ENCODE data around the gene OBP2B.
"Not testable (repeated sequence)": the region's sequence is repeated elsewhere in the genome, so short reads cannot be mapped to it uniquely, and the experiment has no call there.

The OBP2B gene

GRCh38 chr9:133224762-133225161 lies 15.7 kb upstream of the OBP2B start:
- DNase-seq (ENCODE audit: low read depth, low spot score): no peak
- Histone ChIP-seq H3K36me3 (ENCODE audit: insufficient read depth, insufficient read length, low read length) (no peaks in the 10 kb centered on the region), H3K4me3 (ENCODE audit: insufficient read length, low read depth) (no peak overlapping the region), H3K9ac (ENCODE audit: insufficient read length, low read depth) (no peak overlapping the region), H3K27me3 (ENCODE audit: insufficient read depth, insufficient read length) (no peaks in the 10 kb centered on the region), H3K9me3 (ENCODE audit: insufficient read depth, low read length) (no peaks in the 10 kb centered on the region), H3K4me1 (ENCODE audit: insufficient read depth, insufficient read length) (peaks cover 3% of the 10 kb centered on the region)
- TF ChIP-seq YY1 (IDR thresholded peaks at IDR 0.05; ENCODE audit: insufficient read depth, insufficient read length) (no peak), SUZ12 (IDR thresholded peaks at IDR 0.05; ENCODE audit: extremely low read depth, insufficient read depth, insufficient read length) (no peak), ZNF274 (IDR thresholded peaks at IDR 0.05; ENCODE audit: low read depth, low read length) (no peak)

- not testable (repeated sequence) for H3K9me3 ChIP-seq (ENCODE audit: insufficient read depth, low read length); H3K36me3 ChIP-seq (ENCODE audit: insufficient read depth, insufficient read length, low read length); DNase-seq (ENCODE audit: low read depth, low spot score); H3K9ac ChIP-seq (ENCODE audit: insufficient read length, low read depth); H3K27me3 ChIP-seq (ENCODE audit: insufficient read depth, insufficient read length); H3K4me1 ChIP-seq (ENCODE audit: insufficient read depth, insufficient read length); H3K4me3 ChIP-seq (ENCODE audit: insufficient read length, low read depth)
These were observed 14.2 kb upstream of the OBP2B start for GRCh38 chr9:133223159-133223756.

GRCh38 chr9:133221994-133222393 lies 12.9 kb upstream of the OBP2B start:
- not testable (repeated sequence) for H3K4me1 ChIP-seq (ENCODE audit: insufficient read depth, insufficient read length); DNase-seq (ENCODE audit: low read depth, low spot score); H3K9ac ChIP-seq (ENCODE audit: insufficient read length, low read depth); H3K9me3 ChIP-seq (ENCODE audit: insufficient read depth, low read length); H3K36me3 ChIP-seq (ENCODE audit: insufficient read depth, insufficient read length, low read length); H3K4me3 ChIP-seq (ENCODE audit: insufficient read length, low read depth); H3K27me3 ChIP-seq (ENCODE audit: insufficient read depth, insufficient read length)

GRCh38 chr9:133221177-133221809 lies 12.2 kb upstream of the OBP2B start:
- DNase-seq (ENCODE audit: low read depth, low spot score): no peak

GRCh38 chr9:133218049-133218975 lies 9.3 kb upstream of the OBP2B start:
- not testable (repeated sequence) for H3K4me1 ChIP-seq (ENCODE audit: insufficient read depth, insufficient read length); H3K9me3 ChIP-seq (ENCODE audit: insufficient read depth, low read length); H3K4me3 ChIP-seq (ENCODE audit: insufficient read length, low read depth); DNase-seq (ENCODE audit: low read depth, low spot score); H3K9ac ChIP-seq (ENCODE audit: insufficient read length, low read depth); H3K27me3 ChIP-seq (ENCODE audit: insufficient read depth, insufficient read length); H3K36me3 ChIP-seq (ENCODE audit: insufficient read depth, insufficient read length, low read length)

More at GRCh38 chr9:133221177-133221809, 12.2 kb upstream of the OBP2B start:
- no peak overlapping the region for H3K9ac ChIP-seq (ENCODE audit: insufficient read length, low read depth)
- no peaks in the 10 kb centered on the region for H3K27me3 ChIP-seq (ENCODE audit: insufficient read depth, insufficient read length)
- H3K36me3 ChIP-seq (ENCODE audit: insufficient read depth, insufficient read length, low read length): no peaks in the 10 kb centered on the region
- H3K4me3 ChIP-seq (ENCODE audit: insufficient read length, low read depth): no peak overlapping the region
- peaks cover 3% of the 10 kb centered on the region for H3K4me1 ChIP-seq (ENCODE audit: insufficient read depth, insufficient read length)
- no peaks in the 10 kb centered on the region for H3K9me3 ChIP-seq (ENCODE audit: insufficient read depth, low read length)
- TF ChIP-seq ZNF274 (IDR thresholded peaks at IDR 0.05; ENCODE audit: low read depth, low read length) (no peak), YY1 (IDR thresholded peaks at IDR 0.05; ENCODE audit: insufficient read depth, insufficient read length) (no peak), SUZ12 (IDR thresholded peaks at IDR 0.05; ENCODE audit: extremely low read depth, insufficient read depth, insufficient read length) (no peak)

GRCh38 chr9:133217333-133217988 lies 8.4 kb upstream of the OBP2B start:
- H3K36me3 ChIP-seq (ENCODE audit: insufficient read depth, insufficient read length, low read length); H3K9ac ChIP-seq (ENCODE audit: insufficient read length, low read depth); DNase-seq (ENCODE audit: low read depth, low spot score); H3K4me3 ChIP-seq (ENCODE audit: insufficient read length, low read depth); H3K9me3 ChIP-seq (ENCODE audit: insufficient read depth, low read length); H3K27me3 ChIP-seq (ENCODE audit: insufficient read depth, insufficient read length); H3K4me1 ChIP-seq (ENCODE audit: insufficient read depth, insufficient read length): not testable (repeated sequence)

GRCh38 chr9:133214276-133214675 lies 5.2 kb upstream of the OBP2B start:
- H3K9me3 ChIP-seq (ENCODE audit: insufficient read depth, low read length); H3K36me3 ChIP-seq (ENCODE audit: insufficient read depth, insufficient read length, low read length); H3K4me3 ChIP-seq (ENCODE audit: insufficient read length, low read depth); H3K9ac ChIP-seq (ENCODE audit: insufficient read length, low read depth); H3K27me3 ChIP-seq (ENCODE audit: insufficient read depth, insufficient read length); H3K4me1 ChIP-seq (ENCODE audit: insufficient read depth, insufficient read length); DNase-seq (ENCODE audit: low read depth, low spot score): not testable (repeated sequence)
